Stimulated activated CD4-positive, alpha-beta T cell treated with anti-CD3 and anti-CD28 coated beads, Interleukin-15, amount 100 ng/mL, for 48 hours (primary cell): Measurements from ENCODE around the gene C11orf58.

Source experiments
- DNase-seq, 2 donors: peaks; one replicate each; pipeline ENCODE4 v3.0.0-alpha.2; 2020; ENCODE audit warnings: low read depth in 2 of 2

Gene C11orf58

GRCh38 chr11:16769386-16769785 is 30.9 kb downstream of the C11orf58 start:
- no peak for DNase-seq

- DNase-seq: no peak
These were observed 31.6 kb downstream of the C11orf58 start for GRCh38 chr11:16770016-16770415.

GRCh38 chr11:16771350-16772140 is 33.1 kb downstream of the C11orf58 start:
- no peak for DNase-seq

- DNase-seq: no peak
These were observed 33.7 kb downstream of the C11orf58 start for GRCh38 chr11:16772141-16772512.

- DNase-seq: no peak
These were observed 35.8 kb downstream of the C11orf58 start for GRCh38 chr11:16773981-16774935.

GRCh38 chr11:16774936-16775613 is 36.6 kb downstream of the C11orf58 start:
- DNase-seq: no peak

GRCh38 chr11:16775614-16776283 is 37.3 kb downstream of the C11orf58 start:
- DNase-seq: no peak

GRCh38 chr11:16776711-16777612 is 38.5 kb downstream of the C11orf58 start:
- no peak for DNase-seq

GRCh38 chr11:16777613-16777975 is 39.1 kb downstream of the C11orf58 start:
- no peak for DNase-seq

GRCh38 chr11:16778286-16778685 is 39.8 kb downstream of the C11orf58 start:
- no peak for DNase-seq

GRCh38 chr11:16778876-16779275 is 40.4 kb downstream of the C11orf58 start:
- DNase-seq: no peak

- DNase-seq: no peak
These were observed 41.0 kb downstream of the C11orf58 start for GRCh38 chr11:16779436-16779835.

GRCh38 chr11:16780146-16780545 is 41.7 kb downstream of the C11orf58 start:
- DNase-seq: no peak

- no peak for DNase-seq
These were observed 42.5 kb downstream of the C11orf58 start for GRCh38 chr11:16780698-16781550.

- no peak for DNase-seq
These were observed 43.8 kb downstream of the C11orf58 start for GRCh38 chr11:16781936-16782919.

GRCh38 chr11:16783321-16783801 is 44.9 kb downstream of the C11orf58 start:
- no peak for DNase-seq

- no peak for DNase-seq
These were observed 45.6 kb downstream of the C11orf58 start for GRCh38 chr11:16784097-16784496.

- no peak for DNase-seq
These were observed 46.2 kb downstream of the C11orf58 start for GRCh38 chr11:16784666-16785065.
